Endometrial microvascular endothelial cells (primary cell): ENCODE results near the gene CDRT15. TPM values are rescaled to one million over a fixed set of nuclear protein-coding genes. Genes with fewer than 3 reads are reported as not detected.
"Not testable (repeated sequence)": the region's sequence is repeated elsewhere in the genome, so short reads cannot be mapped to it uniquely, and the experiment has no call there.

Experiments
- in situ Hi-C: cut with HindIII; loops from 2 replicates; pipeline ENCODE4 v1.10.0; 2017; ENCODE audit warnings: low sequenced_read_pairs, low pct_unique_long_range_greater_than_20kb; ENCODE audit errors: inconsistent ontology term
- total RNA-seq: library from RNA; depleted of rRNA; stranded (reverse); fragments of >200 nt; gene quantifications from one replicate; pipeline ENCODE4 v1.2.3, GENCODE V29; 2015; ENCODE audit errors: inconsistent ontology term

The CDRT15 gene
- total RNA-seq = not detected

DNA sequence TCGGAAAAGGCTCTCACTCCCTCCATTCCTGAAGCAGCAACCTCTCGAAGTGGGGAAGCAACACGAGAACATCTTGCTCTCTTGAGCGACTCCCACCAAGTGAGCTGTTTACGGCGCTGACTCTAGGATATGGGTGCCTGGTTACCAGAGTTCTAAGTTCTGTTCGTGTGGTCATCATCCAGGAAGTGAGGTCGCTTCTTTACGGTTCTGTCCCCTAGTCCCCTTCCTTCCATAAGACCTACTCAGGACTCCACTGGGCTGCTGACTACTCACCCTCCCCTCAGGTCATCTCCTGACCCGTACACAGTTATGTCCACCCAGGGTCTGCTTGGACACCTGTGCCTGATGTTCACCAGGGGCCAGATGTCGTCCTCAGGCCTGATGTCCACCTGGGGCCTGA is at the start of gene CDRT15:
Gene CDRT15 (minus strand): TSS at position 101 of the 400 bp plus-strand sequence. CDS start 29 bp downstream, at position 72.
- in situ Hi-C loops = not testable (repeated sequence)

DNA sequence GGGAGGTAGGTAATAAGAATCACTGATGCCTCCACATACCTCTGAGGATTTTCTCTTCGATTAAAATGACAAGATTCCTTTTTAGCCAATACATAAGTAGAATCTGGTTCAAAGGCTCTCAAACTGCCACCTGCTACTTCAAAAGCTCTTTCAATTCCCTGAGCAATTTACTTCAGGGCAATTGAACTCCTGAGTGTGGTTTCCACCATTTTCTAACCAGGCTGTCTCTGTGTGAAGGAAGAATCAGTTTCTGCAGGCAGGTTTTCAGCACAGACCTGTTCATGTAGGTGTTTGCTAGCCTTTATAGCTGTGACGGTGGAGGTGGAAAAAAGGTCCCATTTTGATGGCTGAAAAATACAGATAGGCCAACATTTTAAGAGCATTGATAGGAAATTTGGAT is 46.1 kb upstream of the CDRT15 start:
- in situ Hi-C loops = no loop called here

DNA sequence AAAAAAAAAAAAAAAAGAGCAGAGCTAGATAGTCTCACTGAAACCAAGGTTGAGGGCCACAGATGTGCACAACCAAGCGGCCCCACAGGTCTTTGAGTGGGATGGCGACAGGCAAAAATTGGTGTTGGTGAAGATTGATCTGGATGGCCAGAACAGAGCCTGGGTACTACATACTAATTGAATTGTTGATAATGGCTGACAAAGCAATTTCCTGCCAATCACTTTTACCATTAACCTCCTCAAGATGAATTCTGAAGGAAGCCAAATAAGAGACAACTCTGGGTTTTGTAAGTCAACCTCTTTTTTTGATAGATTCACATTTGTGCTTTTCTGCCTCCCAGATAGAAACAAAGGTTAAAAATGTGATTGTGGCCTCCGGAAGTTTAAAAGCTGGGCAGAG is 44.9 kb upstream of the CDRT15 start:
- in situ Hi-C loops = no loop called here

DNA sequence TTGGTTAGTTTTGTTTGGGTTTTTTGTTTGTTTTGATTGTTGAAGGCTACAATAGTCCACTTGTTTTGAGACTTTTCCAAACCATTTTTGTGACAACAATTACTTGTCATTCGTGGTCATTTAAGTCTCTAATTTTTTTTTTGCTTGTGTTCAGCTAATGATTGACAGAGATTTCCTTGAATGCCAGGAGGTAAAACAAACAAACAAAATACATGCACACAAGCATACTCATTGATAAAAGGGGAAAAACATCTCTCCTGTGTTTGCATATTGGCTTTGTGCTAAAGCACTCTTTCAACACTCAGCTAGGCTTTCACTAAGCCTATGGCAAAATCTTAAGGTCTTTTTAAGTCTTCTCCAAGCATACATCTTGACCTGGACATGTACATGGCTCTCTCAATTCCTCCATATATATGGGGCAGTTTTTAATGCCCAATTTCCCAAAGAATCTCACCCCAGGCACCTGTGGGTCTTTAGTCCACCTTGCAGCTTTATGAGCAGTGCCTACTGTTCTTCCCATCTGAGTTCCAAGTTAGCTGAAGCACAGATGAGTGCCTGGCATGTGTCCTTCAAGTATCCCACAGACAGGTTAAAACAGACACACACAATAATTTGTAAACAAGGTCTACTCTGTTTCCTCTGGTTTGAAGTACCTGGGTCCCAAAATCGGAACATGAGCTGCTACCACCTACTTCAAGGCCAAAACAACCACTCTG is 40.0 kb upstream of the CDRT15 start:
- in situ Hi-C loops = no loop called here

DNA sequence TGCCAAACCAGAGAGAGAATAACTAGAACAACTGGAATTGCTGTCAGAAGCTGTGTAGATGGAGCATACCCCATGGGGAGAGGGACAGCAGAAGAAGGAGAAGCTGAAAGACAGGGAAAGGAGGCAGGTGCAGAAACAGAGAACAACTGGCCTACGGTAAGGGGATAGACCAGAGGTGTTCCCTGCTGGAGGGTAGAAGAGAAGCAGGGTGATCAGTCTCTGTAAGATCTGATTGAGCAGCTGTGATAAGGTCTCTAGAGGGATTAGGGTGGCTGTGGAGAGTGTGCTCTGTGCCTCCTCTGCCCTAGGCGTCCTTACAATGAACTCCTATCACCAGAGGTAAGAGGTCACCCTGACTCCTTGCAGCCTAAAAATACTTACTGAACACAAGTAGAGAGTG is 33.8 kb upstream of the CDRT15 start:
- in situ Hi-C loops = no loop called here

DNA sequence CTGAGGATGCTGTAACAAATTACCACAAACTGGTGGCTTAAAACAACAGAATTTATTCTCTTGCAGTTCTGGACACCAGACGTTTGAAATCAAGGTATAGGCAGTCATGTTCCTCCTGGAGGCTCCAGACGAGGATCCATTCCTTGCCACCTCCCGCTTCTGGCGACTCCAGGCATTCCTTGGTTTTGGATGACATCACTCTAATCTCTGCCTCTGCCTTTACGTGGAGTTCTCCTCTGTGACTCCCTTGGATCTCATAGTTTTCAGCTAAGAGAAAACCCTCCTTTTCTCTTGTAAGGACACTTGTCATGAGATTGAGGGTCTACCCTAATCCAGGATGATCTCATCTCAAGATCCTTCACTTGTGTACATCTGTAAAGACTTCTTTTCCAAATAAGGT is 32.8 kb upstream of the CDRT15 start:
- in situ Hi-C loops = no loop called here

DNA sequence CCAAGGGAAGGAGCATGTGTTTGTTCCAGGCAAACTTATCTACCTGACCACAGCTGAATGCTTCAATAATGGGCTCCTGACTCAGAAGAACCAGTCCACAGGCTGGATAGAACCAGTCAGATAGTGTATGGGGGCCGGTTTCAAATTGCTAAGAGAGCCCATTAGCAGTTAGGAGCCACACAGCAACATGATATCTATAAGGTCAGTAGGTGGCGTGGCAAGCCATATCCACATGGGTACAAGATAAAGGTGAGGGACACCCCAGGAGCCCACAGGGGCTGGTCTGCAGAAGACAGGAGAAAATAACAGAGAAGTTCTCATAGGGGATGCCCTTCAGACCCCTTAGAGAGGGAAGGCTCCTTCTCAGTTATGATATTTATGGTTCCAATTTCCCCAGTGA is 31.6 kb upstream of the CDRT15 start:
- in situ Hi-C loops = no loop called here

DNA sequence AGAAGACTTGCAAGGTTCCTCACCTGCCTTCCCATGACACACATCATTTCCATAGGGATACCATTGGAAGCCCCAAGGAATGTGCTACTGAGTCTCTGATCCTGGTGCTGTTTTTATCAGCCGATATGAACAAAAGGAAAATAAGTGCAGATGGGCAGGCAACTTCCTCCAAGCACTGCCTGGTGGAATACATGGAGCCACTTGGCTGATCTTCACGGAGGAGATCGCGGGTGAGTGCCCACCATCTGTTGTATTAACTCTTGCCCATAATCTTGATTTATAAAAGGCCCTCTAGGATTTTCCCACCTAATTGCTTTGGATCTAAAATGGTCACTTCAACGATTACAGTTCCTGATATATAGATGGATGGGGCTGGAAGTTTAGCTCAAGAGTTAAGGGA is 24.7 kb upstream of the CDRT15 start:
- in situ Hi-C loops = no loop called here

DNA sequence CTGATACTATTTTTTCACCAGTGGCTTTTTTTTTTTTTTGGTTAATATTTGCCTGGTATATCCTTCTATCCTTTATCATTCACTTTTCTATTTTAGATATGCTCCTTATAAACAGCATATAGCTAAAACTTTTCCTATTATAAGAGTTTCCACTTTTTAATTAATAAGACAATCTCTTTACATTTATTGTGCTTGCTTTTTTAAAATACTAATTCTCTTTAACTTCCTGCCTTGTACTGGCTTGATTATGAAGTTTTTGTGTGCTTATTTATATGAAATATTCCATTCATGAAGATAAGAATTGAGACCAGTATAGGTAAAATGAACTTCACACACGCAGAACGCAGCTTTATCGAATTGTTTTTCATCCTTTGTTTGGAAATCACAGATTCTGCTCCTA is 9.0 kb upstream of the CDRT15 start:
- in situ Hi-C loops = no loop called here

DNA sequence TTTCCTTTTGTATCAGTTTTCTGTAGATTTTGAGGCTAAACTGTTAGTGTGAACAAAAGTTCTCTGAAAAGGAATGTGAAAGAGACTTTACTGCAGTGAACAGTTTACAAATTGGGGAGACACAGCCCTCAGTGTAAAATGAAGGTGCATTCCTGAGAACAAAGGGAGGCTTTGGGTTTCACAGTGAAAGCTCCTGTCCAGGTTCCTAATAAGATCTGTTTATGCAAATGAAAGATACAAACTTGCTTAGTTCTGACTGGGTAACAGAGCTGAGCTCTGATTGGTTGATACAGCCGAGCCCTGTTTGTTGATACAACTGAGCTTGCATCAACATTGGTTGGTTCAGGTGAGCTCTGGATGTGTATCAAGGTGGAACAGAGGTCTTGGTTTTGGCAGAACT is 8.3 kb upstream of the CDRT15 start:
- in situ Hi-C loops = no loop called here

DNA sequence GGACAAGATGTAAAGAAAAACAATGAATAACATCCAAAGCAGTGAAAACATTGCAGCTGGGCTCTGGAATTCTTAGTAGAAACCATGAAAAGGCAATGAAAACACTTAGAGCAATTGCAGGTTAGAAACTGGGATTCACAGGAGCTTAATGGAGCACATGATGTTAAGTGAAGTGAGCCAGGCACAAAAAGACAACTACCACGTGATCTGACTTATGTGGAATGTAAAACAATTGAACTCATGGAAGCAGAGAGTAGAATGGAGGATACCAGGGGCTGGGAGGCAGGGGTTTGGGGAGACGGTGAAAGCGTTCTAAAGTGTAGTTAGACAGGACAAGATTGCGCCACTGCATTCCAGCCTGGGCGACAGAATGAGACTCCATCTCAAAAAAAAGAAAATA is 2.6 kb upstream of the CDRT15 start:
- in situ Hi-C loops = not testable (repeated sequence)

DNA sequence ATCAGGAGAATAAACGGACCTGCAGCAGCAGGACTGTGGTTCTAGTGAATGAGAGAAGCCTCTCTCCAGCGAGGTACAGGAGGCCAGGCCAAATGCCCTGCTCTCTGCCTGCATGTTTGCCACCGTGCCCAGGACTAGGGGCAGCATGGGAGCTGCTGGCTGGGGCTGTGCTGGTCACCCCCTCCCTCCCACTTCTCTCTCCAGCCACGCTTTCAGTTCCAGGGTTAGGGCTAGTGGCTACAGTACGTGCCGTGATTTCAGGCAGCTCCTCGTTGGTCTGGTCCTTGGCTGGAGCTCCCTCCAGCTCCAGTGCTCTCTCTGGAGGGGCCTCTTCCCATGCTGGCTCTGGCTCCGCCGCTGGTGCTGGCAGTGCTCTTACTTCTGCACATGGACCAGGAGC is 630 bp downstream of the CDRT15 start:
- in situ Hi-C loops = not testable (repeated sequence)

DNA sequence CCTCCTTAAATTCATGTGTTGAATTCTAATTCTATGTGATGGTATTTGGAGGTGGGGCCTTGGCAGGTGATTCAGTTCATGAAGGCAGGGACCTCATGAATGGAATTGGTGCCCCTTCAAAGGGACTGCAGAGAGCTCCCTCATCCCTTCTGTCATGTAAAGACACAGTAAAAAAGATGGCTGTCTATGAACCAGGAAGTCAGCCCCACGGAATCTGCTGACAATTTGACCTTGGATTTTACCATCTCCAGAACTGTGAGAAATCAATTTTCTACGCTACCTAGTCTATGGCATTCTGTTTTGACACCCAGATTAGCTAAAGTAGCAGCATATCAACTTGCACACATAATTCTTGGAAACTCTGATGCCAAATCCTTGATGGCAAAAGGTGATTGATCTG is 1.6 kb downstream of the CDRT15 start:
- in situ Hi-C loops = not testable (repeated sequence)

DNA sequence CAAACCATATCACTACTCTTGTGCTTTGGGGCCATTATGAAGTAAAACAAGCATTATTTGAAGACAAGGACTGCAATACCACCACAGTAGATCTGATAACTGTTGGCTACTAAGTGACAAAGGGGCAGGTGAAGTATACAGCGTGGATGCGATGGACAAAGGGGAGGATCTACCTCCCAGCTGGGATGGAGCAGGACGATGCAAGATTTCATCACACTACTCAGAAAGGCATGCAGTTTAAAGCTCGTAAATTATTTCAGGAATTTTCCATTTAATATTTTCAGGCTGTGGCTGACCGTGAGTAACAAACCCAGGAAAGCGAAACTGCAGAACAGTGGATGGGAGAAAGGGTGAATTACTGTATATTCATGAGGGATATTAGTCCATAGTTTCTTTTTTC is 5.5 kb downstream of the CDRT15 start:
- in situ Hi-C loops = not testable (repeated sequence)

DNA sequence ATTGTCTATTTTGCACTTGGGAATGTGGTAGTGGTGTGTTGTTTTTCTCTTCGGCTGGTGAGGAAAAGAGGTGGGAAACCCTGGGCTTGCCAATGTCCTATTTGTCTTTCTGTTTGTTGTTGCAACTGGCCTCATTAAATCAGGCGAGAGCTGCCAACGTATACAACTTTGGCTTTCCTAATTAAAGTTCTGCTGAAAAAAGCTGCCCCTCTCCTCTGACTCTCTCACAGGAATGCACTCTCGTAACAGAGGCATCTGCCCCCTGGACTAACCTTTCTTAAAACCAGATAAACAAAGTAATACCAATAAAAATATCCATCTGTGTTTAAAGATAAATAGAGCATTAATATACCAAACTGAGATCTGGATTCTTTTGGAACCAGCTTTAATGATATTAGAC is 7.8 kb downstream of the CDRT15 start:
- in situ Hi-C loops = no loop called here

DNA sequence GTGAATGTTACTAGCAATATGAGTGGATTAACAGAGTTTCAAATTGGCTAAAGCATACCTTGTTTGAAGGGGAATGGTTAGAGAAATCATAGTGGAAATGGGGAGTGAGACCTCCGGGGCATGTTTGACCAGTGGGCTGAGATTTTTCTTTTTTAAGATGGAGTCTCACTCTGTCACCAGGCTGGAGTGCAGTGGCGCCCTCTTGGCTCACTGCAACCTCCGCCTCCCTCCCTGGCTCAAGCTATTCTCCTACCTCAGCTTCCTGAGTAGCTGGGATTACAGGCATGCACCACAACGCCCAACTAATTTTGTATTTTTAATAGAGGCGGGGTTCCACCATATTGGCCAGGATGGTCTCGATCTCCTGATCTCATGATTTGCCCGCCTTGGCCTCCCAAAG is 9.6 kb downstream of the CDRT15 start:
- in situ Hi-C loops = no loop called here

DNA sequence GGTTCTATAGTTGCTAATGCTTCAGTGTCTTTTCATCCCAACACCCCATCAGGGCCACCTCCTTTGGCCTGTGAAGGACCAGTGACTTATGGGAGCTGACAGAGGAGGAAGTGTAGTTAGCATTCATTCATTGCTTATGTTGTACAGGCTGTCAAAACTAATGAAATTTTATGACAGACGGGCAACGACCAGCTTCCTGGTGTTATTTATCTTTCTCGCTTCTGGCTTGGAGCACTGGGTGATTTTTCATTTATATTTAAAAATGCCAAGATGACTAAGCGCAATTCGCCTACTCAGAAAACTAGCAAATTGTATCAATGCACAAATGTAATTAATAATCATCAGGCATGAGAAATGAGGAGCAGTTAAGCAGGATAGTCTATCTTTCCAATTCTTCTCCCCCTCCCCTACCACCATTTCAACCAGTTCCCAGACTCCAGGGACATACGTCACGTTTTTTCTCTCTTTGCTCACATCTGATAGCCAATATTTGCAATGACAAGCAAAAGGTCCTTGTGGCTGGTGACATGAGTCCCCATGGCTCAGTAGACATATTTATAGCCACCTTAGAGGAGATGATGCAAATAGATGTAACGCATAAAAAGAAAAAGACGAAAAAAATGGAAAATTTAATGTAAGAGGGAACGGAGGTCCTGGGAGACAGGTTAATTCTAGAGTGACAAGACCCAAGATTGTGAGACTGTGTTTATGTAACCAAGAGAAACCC is 11.2 kb downstream of the CDRT15 start:
- in situ Hi-C loops = no loop called here

DNA sequence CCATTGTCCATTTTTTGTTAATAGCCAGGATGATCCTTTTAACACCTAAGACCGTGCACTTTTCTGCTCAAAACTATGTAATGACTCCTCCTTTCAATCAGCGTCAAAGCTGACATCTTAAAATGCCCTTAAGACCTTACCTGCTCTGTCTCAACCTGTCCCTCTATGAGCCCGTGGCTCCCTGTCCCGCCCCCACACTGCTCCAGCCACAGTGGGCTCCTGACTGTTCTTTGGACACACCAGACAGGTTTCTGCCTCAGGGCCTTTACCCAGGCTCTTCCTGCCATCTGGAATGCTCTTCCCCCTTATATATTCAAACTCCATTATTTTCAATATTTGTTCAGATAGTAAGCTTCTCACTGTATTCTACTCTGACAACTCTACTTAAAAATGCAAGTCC is 14.1 kb downstream of the CDRT15 start:
- in situ Hi-C loops = no loop called here

DNA sequence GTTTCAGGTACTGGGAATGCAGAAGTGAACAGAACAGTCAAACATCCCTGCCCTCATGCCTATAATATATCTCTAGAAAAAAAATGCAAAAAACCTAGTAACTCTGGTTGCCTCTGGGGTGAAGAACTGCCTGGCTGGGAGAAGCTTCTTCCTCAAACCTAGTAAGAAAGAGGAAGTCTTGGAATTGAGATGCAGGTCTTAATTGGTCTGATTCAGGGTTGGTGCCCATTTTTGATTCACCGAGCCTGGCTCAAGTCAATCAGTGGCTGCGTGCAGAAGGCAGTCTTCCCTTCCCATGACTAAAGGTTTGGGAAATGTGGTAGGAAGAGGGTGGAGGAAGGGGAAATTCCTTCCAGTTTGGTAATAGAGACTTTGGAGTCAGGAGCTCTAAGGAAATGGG is 22.4 kb downstream of the CDRT15 start:
- in situ Hi-C loops = no loop called here

DNA sequence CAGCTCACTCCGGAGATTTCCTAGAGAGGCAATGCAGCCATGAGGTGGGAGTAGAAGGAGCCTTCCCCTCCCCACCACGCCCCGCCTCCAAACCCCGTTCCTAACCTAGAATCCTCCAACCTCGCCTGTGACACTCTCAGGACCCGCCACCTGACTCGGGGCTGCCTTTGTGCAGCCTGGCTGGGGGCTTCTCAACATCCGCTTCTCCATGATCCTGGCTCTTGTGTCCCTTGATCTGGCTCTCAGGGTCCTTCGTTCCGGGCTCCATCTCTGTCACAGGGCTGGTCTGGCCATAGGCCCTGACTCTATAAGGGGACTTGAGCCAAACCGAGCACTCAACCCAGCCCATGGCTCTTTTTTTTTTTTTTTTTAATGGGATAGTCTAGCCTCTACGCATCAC is 24.3 kb downstream of the CDRT15 start:
- in situ Hi-C loops = no loop called here

DNA sequence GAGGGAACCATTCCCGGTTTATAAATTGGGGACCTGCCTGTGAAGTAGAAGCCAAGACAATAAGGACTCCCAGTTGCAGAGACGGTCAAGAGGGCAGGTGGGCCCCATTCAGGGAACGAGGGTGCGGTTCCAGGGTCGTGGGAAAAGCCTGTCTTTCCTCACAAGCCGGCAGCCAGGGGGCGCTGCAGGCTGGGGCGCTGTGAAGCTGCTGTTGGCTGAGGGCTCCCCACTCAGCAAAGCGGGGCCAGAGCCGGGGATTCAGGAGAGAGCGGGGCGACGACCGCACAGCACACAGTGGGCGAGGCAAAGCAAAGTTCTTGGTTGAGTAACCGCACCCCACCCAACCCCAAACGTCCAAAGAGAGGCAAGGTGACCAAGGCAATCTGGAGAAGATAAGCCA is 24.9 kb downstream of the CDRT15 start:
- in situ Hi-C loops = no loop called here
